Measurements from ENCODE around the gene UNC13D.
"Not testable (repeated sequence)": the region's sequence is repeated elsewhere in the genome, so short reads cannot be mapped to it uniquely, and the experiment has no call there.

The UNC13D gene

GRCh38 chr17:75815399-75815798 lies 28.8 kb downstream of the UNC13D start:
- H3K27ac ChIP-seq, result no peak overlapping the region
- TF ChIP-seq CTCF (conservative IDR thresholded peaks at IDR 0.05), result no peak

GRCh38 chr17:75814900-75815373 lies 29.3 kb downstream of the UNC13D start:
- H3K27ac ChIP-seq, result no peak overlapping the region
- no peak for TF ChIP-seq CTCF (conservative IDR thresholded peaks at IDR 0.05)

GRCh38 chr17:75814021-75814395 lies 30.2 kb downstream of the UNC13D start:
- no peak for TF ChIP-seq CTCF (conservative IDR thresholded peaks at IDR 0.05)
- no peak overlapping the region for H3K27ac ChIP-seq

GRCh38 chr17:75813081-75814020 lies 30.9 kb downstream of the UNC13D start:
- no peak for TF ChIP-seq CTCF (conservative IDR thresholded peaks at IDR 0.05)
- H3K27ac ChIP-seq, result no peak overlapping the region

GRCh38 chr17:75812096-75813013 lies 31.8 kb downstream of the UNC13D start:
- no peak for TF ChIP-seq CTCF (conservative IDR thresholded peaks at IDR 0.05)
- no peak overlapping the region for H3K27ac ChIP-seq

GRCh38 chr17:75811174-75811573 lies 33.0 kb downstream of the UNC13D start:
- no peak overlapping the region for H3K27ac ChIP-seq
- no peak for TF ChIP-seq CTCF (conservative IDR thresholded peaks at IDR 0.05)

DNA sequence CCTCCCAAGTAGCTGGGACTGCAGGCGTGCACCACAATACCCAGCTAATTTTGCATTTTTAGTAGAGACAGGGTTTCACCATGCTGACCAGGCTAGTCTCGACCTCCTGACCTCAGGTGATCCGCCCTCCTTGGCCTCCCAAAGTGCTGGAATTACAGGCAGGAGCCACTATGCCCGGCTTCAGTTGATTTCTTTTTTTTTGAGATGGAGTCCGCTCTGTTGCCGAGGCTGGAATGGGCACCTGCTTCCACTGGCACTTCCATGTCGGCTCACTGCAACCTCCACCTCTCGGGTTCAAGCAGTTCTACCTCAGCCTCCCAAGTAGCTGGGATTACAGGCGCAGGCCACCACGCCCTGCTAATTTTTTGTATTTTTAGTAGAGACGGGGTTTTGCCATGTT lies 33.4 kb downstream of the UNC13D start:
- H3K27ac ChIP-seq, result not testable (repeated sequence)
